ENCODE measurements around the gene TSHZ2.

- TF ChIP-seq CTCF (IDR thresholded peaks at IDR 0.05 in 4 of 5, conservative IDR thresholded peaks at IDR 0.05 in 1 of 5): no peak
- no peak for TF ChIP-seq POLR2A (IDR thresholded peaks at IDR 0.05)
Observed at GRCh38 chr20:53330601-53331140, 358.5 kb downstream of the TSHZ2 start.
